Measurements from ENCODE around the gene PSMC1.

- TF ChIP-seq CTCF (IDR thresholded peaks at IDR 0.05): no peak
- TF ChIP-seq POLR2A (IDR thresholded peaks at IDR 0.05): no peak
These were observed 20.5 kb downstream of the PSMC1 start for GRCh38 chr14:90276646-90277367.

Measured in right lobe of liver (tissue), 4 donors.